Urinary bladder (tissue), 4 donors: ENCODE measurements around the gene GPX6. TPM values are rescaled to one million over a fixed set of nuclear protein-coding genes. Genes with fewer than 3 reads are reported as not detected.
"Not testable (repeated sequence)": the region's sequence is repeated elsewhere in the genome, so short reads cannot be mapped to it uniquely, and the experiment has no call there.

ENCODE experiments used
- DNase-seq: peaks from one replicate; pipeline ENCODE4 v3.0.0-alpha.2; 2015; ENCODE audit errors: extremely low spot score
- H3K27ac ChIP-seq: one replicate; pipeline ENCODE4 v1.5.1; 2013; ENCODE audit warnings: low read depth, mild to moderate bottlenecking, moderate library complexity
- H3K36me3 ChIP-seq: one replicate; pipeline ENCODE4 v1.6.1; 2013; ENCODE audit warnings: mild to moderate bottlenecking, moderate library complexity; ENCODE audit not compliant: insufficient read depth
- H3K4me1 ChIP-seq: one replicate; pipeline ENCODE4 v1.6.1; 2013; ENCODE audit warnings: mild to moderate bottlenecking, moderate library complexity; ENCODE audit not compliant: insufficient read depth
- H3K4me3 ChIP-seq: one replicate; pipeline ENCODE4 v1.5.1; 2013; ENCODE audit warnings: low read depth, low read length
- WGBS: extraction: QIAGEN DNeasy Blood & Tissue Kit; methylation state at CpG from one replicate; pipeline ENCODE4 v1.1.7; 2013; 5-methylcytosine and 5-hydroxymethylcytosine counted together
- polyA plus RNA-seq: library from polyadenylated mRNA; stranded (reverse); fragments of 200-250 nt; gene quantifications from one replicate; pipeline ENCODE4 v1.2.3, GENCODE V29; 2013
- total RNA-seq: library from RNA; depleted of rRNA; stranded (reverse); fragments of >200 nt; gene quantifications from one replicate; pipeline ENCODE4 v1.2.3, GENCODE V29; 2014
- donor health status: healthy with polysubstance abuse.
- donor health status: healthy.

GPX6 gene
- total RNA-seq (not detected), polyA plus RNA-seq (not detected)

DNA sequence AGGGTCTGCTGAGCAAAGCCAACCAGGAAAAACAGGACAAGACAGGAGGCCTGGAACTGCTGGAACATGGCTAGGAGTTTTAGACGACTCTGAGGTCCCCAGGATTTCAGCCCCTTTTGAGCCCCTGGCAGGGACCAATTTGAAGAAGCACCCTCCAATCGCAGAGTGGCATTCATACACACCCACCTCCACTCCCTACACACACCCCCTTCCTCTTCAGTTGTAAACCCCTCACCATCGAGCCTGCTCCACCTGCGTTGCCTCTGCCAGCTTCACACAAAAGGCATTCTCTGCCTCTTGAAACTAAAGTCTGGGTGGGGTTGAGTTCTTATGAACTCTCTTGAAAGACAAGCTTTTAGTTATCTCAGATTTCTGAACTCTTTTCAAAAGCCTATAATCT is at the start of gene GPX6:
GPX6 (minus strand) TSS at position 118 of the 400 bp plus-strand sequence; CDS start at position 68, 50 bp downstream.
- Histone ChIP-seq H3K36me3 (no peaks in the 10 kb centered on the region), H3K4me3 (no peak within 1 kb of the TSS), H3K4me1 (no peaks in the 10 kb centered on the region), H3K27ac (no peak within 1 kb of the TSS)
- WGBS = 46% methylated on average over 4 of the region's 4 CpGs
- no peak for DNase-seq

- Histone ChIP-seq H3K36me3 (no peaks in the 10 kb centered on the region), H3K4me1 (no peaks in the 10 kb centered on the region), H3K4me3 (no peak overlapping the region), H3K27ac (no peak overlapping the region)
- WGBS = 49% methylated on average over 3 of the region's 3 CpGs
- DNase-seq = no peak
Observed at GRCh38 chr6:28563430-28564095, 48.0 kb upstream of the GPX6 start.

GRCh38 chr6:28558629-28559028 is 43.0 kb upstream of the GPX6 start:
- DNase-seq = no peak
- Histone ChIP-seq H3K4me1 (no peaks in the 10 kb centered on the region), H3K27ac (no peak overlapping the region), H3K36me3 (no peaks in the 10 kb centered on the region), H3K4me3 (no peak overlapping the region)
- WGBS = 64% methylated on average over 3 of the region's 3 CpGs

DNA sequence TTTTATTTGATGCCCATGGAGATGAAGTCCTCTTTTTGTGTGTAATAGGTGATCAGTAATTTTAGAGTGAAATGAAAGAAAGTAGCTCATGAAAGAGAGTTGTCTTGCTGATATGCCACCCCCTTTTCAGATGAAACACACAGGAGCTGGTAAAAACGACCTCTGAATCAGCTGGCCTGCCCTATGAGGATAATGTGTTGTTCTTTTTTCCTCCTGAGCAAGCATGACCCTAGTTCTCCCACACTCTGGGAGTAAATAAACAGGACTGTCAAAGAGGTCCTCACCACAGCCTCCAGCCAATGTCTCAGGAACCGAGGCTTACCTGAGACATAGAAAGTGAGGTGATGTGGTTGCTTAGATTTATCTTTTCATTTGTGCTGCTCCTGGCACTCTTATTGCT is 39.5 kb upstream of the GPX6 start:
- H3K36me3 ChIP-seq = no peaks in the 10 kb centered on the region
- DNase-seq = no peak
- no peak overlapping the region for H3K27ac ChIP-seq
- no peaks in the 10 kb centered on the region for H3K4me1 ChIP-seq
- WGBS = 71% methylated on average over 2 of the region's 2 CpGs
- H3K4me3 ChIP-seq = no peak overlapping the region

GRCh38 chr6:28553986-28554881 is 38.6 kb upstream of the GPX6 start:
- no peak overlapping the region for H3K4me3 ChIP-seq
- H3K36me3 ChIP-seq = no peaks in the 10 kb centered on the region
- DNase-seq = no peak
- H3K27ac ChIP-seq = no peak overlapping the region
- 21% methylated on average over 25 of the region's 25 CpGs for WGBS
- H3K4me1 ChIP-seq = no peaks in the 10 kb centered on the region

DNA sequence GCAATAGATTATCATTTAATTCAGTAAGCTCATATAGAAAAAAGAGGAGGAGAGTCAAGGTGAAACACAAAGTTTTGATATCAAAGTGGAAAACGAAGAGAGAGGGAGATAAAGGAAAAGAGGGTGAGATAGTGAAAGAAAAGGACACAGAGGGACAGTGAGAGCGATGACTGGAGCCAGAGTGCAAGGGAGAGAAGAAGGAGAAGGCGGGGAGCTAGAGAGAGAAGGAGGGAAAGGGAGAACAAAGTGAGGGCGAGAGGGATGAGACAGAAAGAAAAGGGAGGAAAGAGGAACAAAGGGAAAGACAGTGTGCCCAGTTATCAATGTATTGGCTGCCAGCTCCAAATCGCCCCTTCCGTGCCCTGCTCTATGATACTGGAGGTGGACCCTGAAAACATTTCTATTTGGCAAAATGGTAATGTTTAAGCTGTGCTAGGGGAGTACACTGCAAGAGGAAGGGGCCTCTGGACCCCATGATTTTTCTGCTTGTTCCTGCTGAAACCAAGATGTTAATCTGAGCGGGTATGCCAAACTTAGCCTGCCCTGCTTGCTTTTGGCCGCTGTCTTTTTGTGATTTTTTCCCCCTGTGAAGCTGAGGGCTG is 37.9 kb upstream of the GPX6 start:
- WGBS = 41% methylated on average over 8 of the region's 8 CpGs
- no peaks in the 10 kb centered on the region for H3K4me1 ChIP-seq
- no peak overlapping the region for H3K4me3 ChIP-seq

GRCh38 chr6:28551891-28552666 is 36.5 kb upstream of the GPX6 start:
- WGBS = 59% methylated on average over 4 of the region's 4 CpGs
- no peaks in the 10 kb centered on the region for H3K4me1 ChIP-seq
- no peak overlapping the region for H3K27ac ChIP-seq
- H3K4me3 ChIP-seq = no peak overlapping the region
- DNase-seq = no peak
- H3K36me3 ChIP-seq = no peaks in the 10 kb centered on the region

More for the DNA sequence above, 37.9 kb upstream of the GPX6 start:
- no peaks in the 10 kb centered on the region for H3K36me3 ChIP-seq
- DNase-seq = no peak
- no peak overlapping the region for H3K27ac ChIP-seq

DNA sequence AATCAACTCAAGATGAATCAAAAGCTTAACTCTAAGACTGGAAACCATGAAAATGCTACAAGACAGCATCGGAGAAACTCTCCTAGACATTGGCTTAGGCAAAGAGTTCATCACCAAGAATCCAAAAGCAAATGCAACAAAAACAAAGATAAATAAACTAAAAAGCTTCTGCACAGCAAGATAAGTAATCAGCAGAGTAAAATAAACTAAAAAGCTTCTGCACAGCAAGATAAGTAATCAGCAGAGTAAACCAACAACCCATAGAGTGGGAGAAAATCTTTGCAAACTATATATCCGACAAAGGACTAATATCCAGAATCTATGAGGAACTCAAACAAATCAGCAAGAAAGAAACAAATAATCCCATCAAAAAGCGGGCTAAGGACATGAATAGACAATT is 31.4 kb upstream of the GPX6 start:
- H3K4me3 ChIP-seq, H3K27ac ChIP-seq, H3K36me3 ChIP-seq, H3K4me1 ChIP-seq, DNase-seq: not testable (repeated sequence)
- 72% methylated on average over 3 of the region's 3 CpGs for WGBS

DNA sequence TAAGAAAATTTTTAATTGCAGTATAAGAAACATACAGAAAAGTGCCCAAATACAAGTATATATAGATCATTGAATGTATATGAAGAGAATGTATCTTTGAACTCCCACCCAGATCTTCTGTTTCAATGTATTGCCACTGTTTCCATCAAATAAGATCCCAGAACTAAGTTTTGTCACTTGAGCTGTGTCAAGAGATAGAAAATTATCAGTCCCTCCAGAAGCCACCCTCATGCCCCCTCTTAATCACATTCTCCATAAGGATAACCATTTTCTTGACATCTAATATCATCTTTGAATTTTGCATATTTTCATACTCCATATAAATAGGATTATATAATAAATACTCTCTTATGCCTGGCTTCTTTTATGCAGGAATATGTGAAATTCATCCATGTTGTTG is 30.4 kb upstream of the GPX6 start:
- Histone ChIP-seq H3K27ac (no peak overlapping the region), H3K4me3 (no peak overlapping the region), H3K4me1 (no peaks in the 10 kb centered on the region), H3K36me3 (no peaks in the 10 kb centered on the region)
- DNase-seq = no peak

GRCh38 chr6:28543651-28544610 is 28.3 kb upstream of the GPX6 start:
- Histone ChIP-seq H3K4me3 (no peak overlapping the region), H3K27ac (no peak overlapping the region), H3K4me1 (no peaks in the 10 kb centered on the region), H3K36me3 (no peaks in the 10 kb centered on the region)
- WGBS = 10% methylated on average over 31 of the region's 31 CpGs
- DNase-seq = peak; percentile 33

GRCh38 chr6:28542440-28543296 is 27.1 kb upstream of the GPX6 start:
- Histone ChIP-seq H3K27ac (no peak overlapping the region), H3K4me1 (no peaks in the 10 kb centered on the region), H3K4me3 (no peak overlapping the region), H3K36me3 (no peaks in the 10 kb centered on the region)
- DNase-seq = peak; percentile 83
- 2% methylated on average over 30 of the region's 30 CpGs for WGBS

DNA sequence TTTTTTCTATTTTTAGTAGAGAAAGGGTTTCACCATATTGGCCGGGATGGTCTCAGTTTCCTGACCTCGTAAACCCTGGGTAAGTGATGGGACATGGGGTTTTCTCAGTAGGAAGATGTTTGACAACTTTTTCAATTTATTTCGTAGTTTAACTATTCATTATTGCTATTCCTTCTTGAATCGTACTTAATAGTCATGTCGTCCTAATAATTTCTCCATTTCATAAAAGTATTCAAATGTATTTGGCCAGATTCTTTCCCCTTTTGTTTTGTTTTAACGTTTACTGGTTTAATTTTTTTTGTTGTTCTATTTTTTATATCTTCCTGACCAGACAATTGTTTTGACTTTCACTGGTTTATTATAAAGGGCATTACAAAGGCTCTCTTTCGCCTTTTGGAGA is 26.4 kb upstream of the GPX6 start:
- Histone ChIP-seq H3K4me1 (no peaks in the 10 kb centered on the region), H3K27ac (no peak overlapping the region), H3K4me3 (no peak overlapping the region), H3K36me3 (no peaks in the 10 kb centered on the region)
- 51% methylated on average over 7 of the region's 7 CpGs for WGBS
- no peak for DNase-seq
